Natural killer cell (primary cell): ENCODE data around the gene PCED1B. TPM values are rescaled to one million over a fixed set of nuclear protein-coding genes. Genes with fewer than 3 reads are reported as not detected.

Source experiments
- ATAC-seq, 3 donors: fragments of 150-1000 bp in 2 of 3; fragments of 200-7000 bp in 1 of 3; cut with Tn5 transposase; 1 replicate in 1 of 3; 2 replicates in 2 of 3; pipeline ENCODE4 v1.10.0; 2021; ENCODE audit warnings: mild to moderate bottlenecking in 2 of 3, moderate library complexity in 2 of 3
- DNase-seq, 2 donors: peaks; one replicate each; pipeline versions ENCODE4 v3.0.0 to v3.0.0-alpha.2; 2013 to 2021; ENCODE audit warnings: mixed read lengths in 1 of 2
- H3K27ac ChIP-seq: one replicate; pipeline ENCODE4 v1.5.1; 2013; ENCODE audit warnings: mild to moderate bottlenecking, low read length
- H3K27me3 ChIP-seq: one replicate; pipeline ENCODE4 v1.6.1; 2013; ENCODE audit warnings: low read length; ENCODE audit not compliant: control insufficient read depth, insufficient read depth
- H3K36me3 ChIP-seq: one replicate; pipeline ENCODE4 v1.6.1; 2013; ENCODE audit warnings: low read length; ENCODE audit not compliant: control insufficient read depth, insufficient read depth
- H3K4me1 ChIP-seq: one replicate; pipeline ENCODE4 v1.6.1; 2013; ENCODE audit warnings: low read length; ENCODE audit not compliant: control insufficient read depth, insufficient read depth
- H3K4me3 ChIP-seq: one replicate; pipeline ENCODE4 v1.5.1; 2013; ENCODE audit warnings: low read length
- H3K9me3 ChIP-seq: one replicate; pipeline ENCODE4 v1.6.1; 2013; ENCODE audit warnings: low read length; ENCODE audit not compliant: control insufficient read depth, insufficient read depth
- H3K27ac Mint-ChIP-seq, 2 donors: one replicate each; pipeline ENCODE4 v1.8.0; 2022; ENCODE audit warnings: mild to moderate bottlenecking in 2 of 2, mixed read lengths in 2 of 2, moderate library complexity in 1 of 2
- H3K27me3 Mint-ChIP-seq, 2 donors: one replicate each; pipeline ENCODE4 v1.8.0; 2022; ENCODE audit warnings: low read depth in 2 of 2, mixed read lengths in 2 of 2
- H3K36me3 Mint-ChIP-seq: one replicate; pipeline ENCODE4 v1.8.0; 2022; ENCODE audit warnings: mixed read lengths
- H3K4me1 Mint-ChIP-seq, 2 donors: one replicate each; pipeline ENCODE4 v1.8.0; 2022; ENCODE audit warnings: mixed read lengths in 2 of 2
- H3K4me3 Mint-ChIP-seq: one replicate; pipeline ENCODE4 v1.8.0; 2022; ENCODE audit warnings: mild to moderate bottlenecking, moderate library complexity, mixed read lengths
- H3K9me3 Mint-ChIP-seq, 2 donors: one replicate each; pipeline ENCODE4 v1.8.0; 2022; ENCODE audit warnings: mixed read lengths in 2 of 2
- WGBS: methylation state at CpG from one replicate; pipeline ENCODE4 v1.1.7; 2013; ENCODE audit warnings: missing lambda C conversion rate; ENCODE audit not compliant: insufficient coverage; 5-methylcytosine and 5-hydroxymethylcytosine counted together
- intact Hi-C: fragments of 100-400 bp; cut with micrococcal nuclease; formaldehyde crosslinking; loops from one replicate; pipeline ENCODE4 v1.14.2; 2022
- total RNA-seq, 4 donors: library from RNA; stranded (reverse); fragments of 120-200 nt in 1 of 4; gene quantifications; one replicate each; pipeline versions ENCODE4 v1.2.3 to v1.2.4, GENCODE V29; 2013 to 2022
- TF ChIP-seq, protein P1 (sequence below): fragments of 200-600 bp; IDR thresholded peaks from one replicate; pipeline ENCODE4 v1.8.0; 2022; ENCODE audit warnings: antibody characterized with exemption

The PCED1B gene
- total RNA-seq, 3 donors from 2014 or later (not counting 1 experiment from before 2014, with no cell fraction given): 30.2 to 35.9 (median 33.3) TPM

- Histone ChIP-seq H3K9me3 (no peaks in the 10 kb centered on the region), H3K4me1 (peaks cover 22% of the 10 kb centered on the region), H3K27me3 (no peaks in the 10 kb centered on the region), H3K36me3 (peaks cover 42% of the 10 kb centered on the region), H3K27ac (no peak overlapping the region), H3K4me3 (no peak overlapping the region)
- H3K4me1 Mint-ChIP-seq: peaks cover 57 to 70% of the 10 kb centered on the region in 2 donors
- peak overlapping the region; percentile 97 to 99 for H3K27ac Mint-ChIP-seq
- ATAC-seq: no peak
- intact Hi-C loops: no loop called here
- H3K4me3 Mint-ChIP-seq: no peak overlapping the region
- WGBS: 90% methylated on average over 2 of the region's 2 CpGs
- no peaks in the 10 kb centered on the region for H3K27me3 Mint-ChIP-seq
- TF ChIP-seq, protein P1, sequence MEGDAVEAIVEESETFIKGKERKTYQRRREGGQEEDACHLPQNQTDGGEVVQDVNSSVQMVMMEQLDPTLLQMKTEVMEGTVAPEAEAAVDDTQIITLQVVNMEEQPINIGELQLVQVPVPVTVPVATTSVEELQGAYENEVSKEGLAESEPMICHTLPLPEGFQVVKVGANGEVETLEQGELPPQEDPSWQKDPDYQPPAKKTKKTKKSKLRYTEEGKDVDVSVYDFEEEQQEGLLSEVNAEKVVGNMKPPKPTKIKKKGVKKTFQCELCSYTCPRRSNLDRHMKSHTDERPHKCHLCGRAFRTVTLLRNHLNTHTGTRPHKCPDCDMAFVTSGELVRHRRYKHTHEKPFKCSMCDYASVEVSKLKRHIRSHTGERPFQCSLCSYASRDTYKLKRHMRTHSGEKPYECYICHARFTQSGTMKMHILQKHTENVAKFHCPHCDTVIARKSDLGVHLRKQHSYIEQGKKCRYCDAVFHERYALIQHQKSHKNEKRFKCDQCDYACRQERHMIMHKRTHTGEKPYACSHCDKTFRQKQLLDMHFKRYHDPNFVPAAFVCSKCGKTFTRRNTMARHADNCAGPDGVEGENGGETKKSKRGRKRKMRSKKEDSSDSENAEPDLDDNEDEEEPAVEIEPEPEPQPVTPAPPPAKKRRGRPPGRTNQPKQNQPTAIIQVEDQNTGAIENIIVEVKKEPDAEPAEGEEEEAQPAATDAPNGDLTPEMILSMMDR: no peak
- DNase-seq: no peak
- peaks cover 30% of the 10 kb centered on the region for H3K36me3 Mint-ChIP-seq
- H3K9me3 Mint-ChIP-seq: no peaks in the 10 kb centered on the region
Observed at GRCh38 chr12:47202176-47202575, 122.8 kb downstream of the PCED1B start.

DNA sequence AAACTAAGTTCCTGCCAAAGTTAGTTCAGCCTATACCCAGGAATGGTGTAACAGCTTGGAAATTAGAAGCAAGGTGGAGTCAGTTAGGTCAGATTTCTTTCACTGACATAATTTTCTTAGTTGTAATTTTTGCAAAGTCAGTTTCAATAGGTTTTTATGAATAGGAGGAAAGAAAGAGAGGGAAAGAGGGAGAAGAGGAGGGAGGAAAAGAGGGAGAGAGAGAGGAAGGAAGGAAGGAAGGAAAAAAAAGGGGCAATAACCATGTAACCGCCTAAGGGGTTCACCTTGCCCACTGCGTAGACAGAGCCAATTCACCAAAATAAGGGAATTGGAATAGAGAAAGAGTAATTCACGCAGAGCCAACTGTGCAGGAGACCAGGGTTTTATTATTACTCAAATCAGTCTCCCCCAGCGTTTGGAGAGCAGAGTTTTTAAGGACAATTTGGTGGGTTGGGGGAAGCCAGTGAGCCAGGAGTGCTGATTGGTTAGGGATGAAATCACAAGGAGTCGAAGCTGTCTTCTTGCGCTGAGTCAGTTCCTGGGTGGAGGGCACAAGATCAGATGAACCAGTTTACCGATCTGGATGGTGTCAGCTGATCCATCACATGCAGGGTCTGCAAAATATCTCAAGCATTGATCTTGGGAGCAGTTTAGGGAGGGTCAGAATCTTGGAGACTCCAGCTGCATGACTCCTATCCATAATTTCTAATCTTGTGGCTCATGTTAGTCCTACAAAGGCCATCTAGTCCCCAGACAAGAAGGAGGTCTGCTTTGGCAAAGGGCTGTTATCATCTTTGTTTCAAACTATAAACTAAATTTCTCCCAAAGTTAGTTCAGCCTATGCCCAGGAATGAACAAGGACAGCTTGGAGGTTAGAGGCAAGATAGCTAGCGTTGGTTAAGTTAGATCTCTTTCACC, 126.4 kb downstream of the PCED1B start:
- intact Hi-C loops: loop anchor here (2.0 to 5.0 kb wide), 3 partner anchors 13 to 502 kb away; partner anchors contain the start of gene RPAP3
- Mint-ChIP-seq H3K9me3 (no peaks in the 10 kb centered on the region), H3K36me3 (peaks cover 33% of the 10 kb centered on the region), H3K4me3 (peak overlapping the region; percentile 63), H3K27me3 (no peaks in the 10 kb centered on the region), H3K4me1 (peaks cover 69% of the 10 kb centered on the region in 2 donors), H3K27ac (peak overlapping the region; percentile 97 to 99)
- H3K4me1 ChIP-seq: peaks cover 47% of the 10 kb centered on the region
- H3K9me3 ChIP-seq: no peaks in the 10 kb centered on the region
- 68% methylated on average over 8 of the region's 8 CpGs for WGBS
- DNase-seq (no peak), ATAC-seq (no peak)
- H3K36me3 ChIP-seq: peaks cover 61% of the 10 kb centered on the region
- TF ChIP-seq, protein P1: no peak
- peak overlapping the region; percentile 82 for H3K27ac ChIP-seq
- H3K4me3 ChIP-seq: no peak overlapping the region
- no peaks in the 10 kb centered on the region for H3K27me3 ChIP-seq

DNA sequence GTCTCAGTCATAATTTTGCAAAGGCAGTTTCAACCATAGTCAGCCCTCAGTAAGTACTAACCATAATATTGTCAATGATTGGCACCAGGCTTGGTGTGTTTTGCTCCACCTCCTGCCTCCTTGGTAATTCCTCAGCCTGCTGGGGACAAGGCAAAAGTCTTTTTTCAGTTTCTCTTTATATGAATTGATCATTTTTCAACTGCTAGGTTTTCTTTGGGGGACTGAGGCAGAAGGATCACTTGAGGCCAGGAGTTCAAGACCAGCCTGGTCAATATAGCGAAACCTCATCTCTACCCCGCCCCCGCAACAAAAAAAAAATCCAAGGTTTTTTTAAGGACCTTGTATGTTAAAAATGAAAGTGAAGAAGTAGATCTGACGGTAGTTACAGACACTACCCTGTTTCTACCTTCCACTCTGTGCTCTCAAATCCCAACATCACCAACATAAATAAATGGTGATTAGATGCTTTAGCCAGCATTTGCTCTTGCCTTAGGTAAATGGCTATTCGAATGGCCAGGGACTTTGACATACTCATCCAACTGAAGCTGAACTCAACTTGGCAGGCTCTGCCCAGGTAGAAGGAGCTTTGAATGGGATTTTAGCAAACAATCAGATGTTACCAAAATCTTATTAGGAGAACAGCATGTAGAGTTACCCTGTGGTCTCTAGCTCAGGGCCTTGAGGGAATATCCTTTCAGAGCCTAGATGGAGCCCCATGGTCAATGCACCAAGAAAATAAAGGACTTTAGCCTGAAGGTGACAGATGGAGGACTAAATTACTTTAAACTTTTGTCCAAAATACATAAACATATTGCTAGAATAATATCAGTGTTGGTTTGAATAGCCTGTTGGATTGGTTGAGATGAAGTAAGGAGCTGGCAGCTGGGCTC, 127.3 kb downstream of the PCED1B start:
- no peak for DNase-seq
- 53% methylated on average over 1 of the region's 5 CpGs for WGBS
- H3K27ac Mint-ChIP-seq: peak overlapping the region; percentile 97 to 99

More for the DNA sequence above, 127.3 kb downstream of the PCED1B start:
- no peaks in the 10 kb centered on the region for H3K27me3 Mint-ChIP-seq
- ATAC-seq: no peak
- peak overlapping the region; percentile 63 for H3K4me3 Mint-ChIP-seq
- intact Hi-C loops: loop anchor here (1.0 to 5.0 kb wide), 4 partner anchors 10 to 501 kb away; partner anchors contain the start of gene RPAP3
- H3K36me3 Mint-ChIP-seq: peaks cover 29% of the 10 kb centered on the region
- TF ChIP-seq, protein P1: no peak
- Histone ChIP-seq H3K9me3 (no peaks in the 10 kb centered on the region), H3K4me1 (peaks cover 55% of the 10 kb centered on the region), H3K36me3 (peaks cover 59% of the 10 kb centered on the region), H3K27ac (peak overlapping the region; percentile 82), H3K4me3 (no peak overlapping the region), H3K27me3 (no peaks in the 10 kb centered on the region)
- H3K9me3 Mint-ChIP-seq: no peaks in the 10 kb centered on the region
- H3K4me1 Mint-ChIP-seq: peaks cover 69 to 72% of the 10 kb centered on the region in 2 donors
